K562 (cell line): ENCODE data around the gene CCDC102B.

ENCODE experiments used
- BACH1 ChIP-seq: fragments of 200-800 bp; sonication (Bioruptor generic); IDR thresholded peaks from 2 replicates; pipeline ENCODE4 v1.6.1; 2016; ENCODE audit warnings: missing genetic modification characterization, missing compliant biosample characterization
- CBFB ChIP-seq: sonication (generic); formaldehyde crosslinking; IDR thresholded peaks from 2 replicates; pipeline ENCODE4 v1.4.0; 2020; ENCODE audit warnings: mild to moderate bottlenecking, missing genetic modification reagents
- CTCF ChIP-seq, 3 experiments: IDR thresholded peaks in 2 of 3; conservative IDR thresholded peaks in 1 of 3; 2 replicates each; pipeline ENCODE4 v1.5.1; 2011 to 2012; ENCODE audit warnings: low read length in 3 of 3, mild to moderate bottlenecking in 3 of 3, control low read depth in 2 of 3, improper control_type of control experiment in 1 of 3, inconsistent platforms in 1 of 3, low read depth in 1 of 3, mixed read lengths in 1 of 3, moderate library complexity in 1 of 3; ENCODE audit not compliant: insufficient read depth in 2 of 3
- NR2C2 ChIP-seq, 2 experiments: fragments of 200-800 bp in 1 of 2; sonication (Bioruptor generic) in 1 of 2; sonication (generic) in 1 of 2; formaldehyde crosslinking in 1 of 2; IDR thresholded peaks; 2 replicates each; pipeline versions ENCODE4 v1.6.1 to v1.8.0; 2016 to 2022; ENCODE audit warnings: mild to moderate bottlenecking in 1 of 2, missing compliant biosample characterization in 1 of 2, missing genetic modification characterization in 1 of 2, missing genetic modification reagents in 1 of 2
- POLR2AphosphoS5 ChIP-seq: IDR thresholded peaks from 2 replicates; pipeline ENCODE4 v1.6.1; 2011; ENCODE audit warnings: mild to moderate bottlenecking, low read depth, low read length, moderate library complexity; ENCODE audit not compliant: control insufficient read depth, insufficient read depth
- SMAD1 ChIP-seq: fragments of 150-350 bp; IDR thresholded peaks from 2 replicates; pipeline ENCODE4 v1.6.1; 2014; ENCODE audit warnings: low read length, low read depth; ENCODE audit not compliant: partially characterized antibody
- THRAP3 ChIP-seq: fragments of 450-650 bp; IDR thresholded peaks from 2 replicates; pipeline ENCODE4 v1.6.1; 2016; ENCODE audit warnings: mild to moderate bottlenecking, inconsistent platforms, borderline replicate concordance
- ZZZ3 ChIP-seq: fragments of 450-650 bp; IDR thresholded peaks from 2 replicates; pipeline ENCODE4 v1.6.1; 2016; ENCODE audit warnings: antibody characterized with exemption, mild to moderate bottlenecking, moderate library complexity

GRCh38 chr18:68803356-68803755, 5.5 kb downstream of the CCDC102B start:
- TF ChIP-seq BACH1 (tag) = no peak
- TF ChIP-seq NR2C2 (CRISPR knock-in tag; IDR thresholded peaks at IDR 0.05) = no peak
- no peak for TF ChIP-seq NR2C2 (tag; IDR thresholded peaks at IDR 0.05)
- TF ChIP-seq SMAD1 = no peak
- no peak for TF ChIP-seq POLR2AphosphoS5
- TF ChIP-seq ZZZ3 = no peak
- TF ChIP-seq THRAP3 = no peak
- TF ChIP-seq CTCF (IDR thresholded peaks at IDR 0.05 in 2 of 3, conservative IDR thresholded peaks at IDR 0.05 in 1 of 3; ENCODE audit: insufficient read depth in 2 of 3, low read depth in 1 of 3, low read length in 3 of 3) = no peak
- no peak for TF ChIP-seq CBFB (CRISPR knock-in tag)
